ENCODE data around the gene HRAS.
"Not testable (repeated sequence)": the region's sequence is repeated elsewhere in the genome, so short reads cannot be mapped to it uniquely, and the experiment has no call there.

HRAS gene

GRCh38 chr11:532527-532985 lies 2.8 kb downstream of the HRAS start:
- DNase-seq = no peak

- no peak for DNase-seq
These were observed 3.4 kb downstream of the HRAS start for GRCh38 chr11:531919-532526.

GRCh38 chr11:530960-531831 lies 4.2 kb downstream of the HRAS start:
- DNase-seq = no peak

GRCh38 chr11:529728-530411 lies 5.5 kb downstream of the HRAS start:
- DNase-seq = no peak

GRCh38 chr11:528815-529727 lies 6.3 kb downstream of the HRAS start:
- no peak for DNase-seq

GRCh38 chr11:528166-528814 lies 7.1 kb downstream of the HRAS start:
- DNase-seq = no peak

GRCh38 chr11:526192-526591 lies 9.2 kb downstream of the HRAS start:
- no peak for DNase-seq

GRCh38 chr11:521177-521688 lies 14.1 kb downstream of the HRAS start:
- no peak for DNase-seq

- DNase-seq = no peak
These were observed 14.8 kb downstream of the HRAS start for GRCh38 chr11:520428-521176.

- DNase-seq = peak; percentile 84 to 92
These were observed 16.7 kb downstream of the HRAS start for GRCh38 chr11:518463-519202.

- not testable (repeated sequence) for DNase-seq
These were observed 18.3 kb downstream of the HRAS start for GRCh38 chr11:516918-517685.

GRCh38 chr11:516400-516799 lies 19.0 kb downstream of the HRAS start:
- no peak for DNase-seq

- no peak for DNase-seq
These were observed 20.2 kb downstream of the HRAS start for GRCh38 chr11:515131-515530.

GRCh38 chr11:514606-515005 lies 20.8 kb downstream of the HRAS start:
- no peak for DNase-seq

GRCh38 chr11:512761-513595 lies 22.4 kb downstream of the HRAS start:
- no peak for DNase-seq

- DNase-seq = no peak
These were observed 26.4 kb downstream of the HRAS start for GRCh38 chr11:508956-509355.

GRCh38 chr11:507727-508515 lies 27.5 kb downstream of the HRAS start:
- no peak for DNase-seq
